Heart right ventricle (tissue), 16 donors: Measurements from ENCODE around the gene DENND1A. TPM values are rescaled to one million over a fixed set of nuclear protein-coding genes. Genes with fewer than 3 reads are reported as not detected.

Experiments
- ATAC-seq, 8 donors: fragments of 200-7000 bp; cut with Tn5 transposase; one replicate each; pipeline ENCODE4 v1.9.1; 2020; ENCODE audit warnings: mild to moderate bottlenecking in 8 of 8, moderate library complexity in 8 of 8, moderate number of reproducible peaks in 1 of 8
- DNase-seq, 2 donors: peaks; one replicate each; pipeline ENCODE4 v3.0.0-alpha.2; 2020
- H3K27ac ChIP-seq, 10 donors: fragments of 200-600 bp; sonication (generic) in 2 of 10; one replicate each; pipeline versions ENCODE4 v1.5.0 to v1.8.0; 2020 to 2022; ENCODE audit warnings: mild to moderate bottlenecking in 3 of 10
- H3K27me3 ChIP-seq, 7 donors: fragments of 200-600 bp; one replicate each; pipeline ENCODE4 v1.8.0; 2021 to 2022; ENCODE audit warnings: mild to moderate bottlenecking in 2 of 7
- H3K36me3 ChIP-seq, 9 donors: fragments of 200-600 bp; sonication (generic) in 1 of 9; one replicate each; pipeline versions ENCODE4 v1.5.0 to v1.8.0; 2020 to 2022; ENCODE audit warnings: mild to moderate bottlenecking in 2 of 9
- H3K4me1 ChIP-seq, 9 donors: fragments of 200-600 bp; sonication (generic) in 1 of 9; one replicate each; pipeline versions ENCODE4 v1.5.0 to v1.8.0; 2020 to 2022; ENCODE audit warnings: mild to moderate bottlenecking in 4 of 9
- H3K4me3 ChIP-seq, 10 donors: fragments of 200-600 bp; sonication (generic) in 2 of 10; one replicate each; pipeline versions ENCODE4 v1.5.0 to v1.8.0; 2020 to 2022; ENCODE audit warnings: mild to moderate bottlenecking in 7 of 10, moderate library complexity in 2 of 10
- H3K9me3 ChIP-seq, 11 donors: fragments of 200-600 bp in 10 of 11; sonication (generic) in 2 of 11; one replicate each; pipeline versions ENCODE4 v1.5.0 to v1.8.0; 2013 to 2022; ENCODE audit warnings: mild to moderate bottlenecking in 2 of 11, control low read depth in 1 of 11, moderate library complexity in 1 of 11
- WGBS, 2 donors: extraction: QIAGEN DNeasy Blood & Tissue Kit; methylation state at CpG; one replicate each; pipeline ENCODE4 v1.1.7; 2013; ENCODE audit warnings: inconsistent platforms in 1 of 2; 5-methylcytosine and 5-hydroxymethylcytosine counted together
- intact Hi-C, 10 donors: fragments of 100-400 bp; cut with DNase I; formaldehyde crosslinking; loops; one replicate each; pipeline versions ENCODE4 v1.11.1 to v1.14.2; 2022
- polyA plus RNA-seq, 2 donors: library from polyadenylated mRNA; stranded (reverse); fragments of 200-250 nt; gene quantifications; one replicate each; pipeline ENCODE4 v1.2.3, GENCODE V29; 2013
- total RNA-seq, 10 donors: library from RNA; stranded (reverse); fragmentation: NEBNext Ultra II Directional in 3 of 10; extraction: Animal tissue kit (Norgen Biotek cat#: 25700) in 3 of 10; gene quantifications; one replicate each; pipeline versions ENCODE4 v1.2.1 to v1.2.4, GENCODE V29; 2021 to 2023
- TF ChIP-seq, protein P1 (sequence below), 9 donors: fragments of 200-600 bp; sonication (generic) in 2 of 9; IDR thresholded peaks; one replicate each; pipeline versions ENCODE4 v1.5.0 to v1.8.0; 2021 to 2022; ENCODE audit warnings: antibody characterized with exemption in 9 of 9, mild to moderate bottlenecking in 5 of 9, moderate library complexity in 1 of 9
- donor health status: Arrhythmogenic right ventricular cardiomyopathy.
- donor health status: ischemic (EF 13 %, LVEDD 7.1; RV severe dilation, severe dysfunction).
- donor health status: healthy with polysubstance abuse.
- donor health status: DM: no; HTN: yes; CAD: no.
- donor health status: DM: no; HTN: no; CAD: no.
- donor health status: ischemic (EF 25% LVEDD 6.9; RV normal size, moderate dysfunction).
- donor health status: ischemic (EF 25% LVEDD 5.7; RV mildly dilated, moderate dysfunction).
- donor health status: healthy.
- donor health status: DM: yes; HTN: yes; CAD: no.
- donor health status: Ischemic cardiomyopathy.
- donor health status: ischemic (EF 35%, LVEDD 5.7; RV mildly dilated, moderate dysfunction).
- donor health status: nonischemic (EF 11% LVEDD 7.7; RV severe dilation, severe dysfunction).
- donor health status: DM: yes; HTN: yes; CAD: no.
- donor health status: PGD.
- donor health status: ischemic (EF 29% LVEDD 5.4; RV normal size, mild dysfunction).
- donor health status: nonischemic (EF 23%, LVEDD 6.1; RV moderate dilation, normal function).

The DENND1A gene
- total and polyA plus RNA-seq, 12 donors, result 7.3 to 19.6 (median 12.2) TPM

DNA sequence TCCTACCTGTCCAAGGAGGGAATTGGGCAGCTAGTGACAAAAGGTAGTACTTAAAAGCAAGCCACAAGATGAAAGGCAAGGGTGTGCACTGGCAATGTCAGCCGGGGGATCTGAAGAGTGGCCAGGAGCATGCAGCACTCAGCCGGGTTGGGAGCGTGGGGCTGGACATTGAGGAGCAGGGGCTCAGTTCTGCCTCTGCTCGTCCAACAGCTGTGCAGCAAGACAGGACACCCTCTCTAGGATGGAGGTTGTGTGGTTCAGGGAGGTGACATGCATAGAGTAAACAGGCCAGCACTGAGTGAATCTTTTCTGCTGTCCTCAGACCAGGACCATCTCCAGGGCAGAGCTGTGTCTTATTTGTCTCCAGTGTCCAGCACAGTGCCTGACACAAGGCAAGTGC is 338.6 kb downstream of the DENND1A start:
- DNase-seq (no peak), ATAC-seq (no peak)
- no peaks in the 10 kb centered on the region for H3K4me1 ChIP-seq
- peaks cover 0 to 23% (median 0%) of the 10 kb centered on the region in 11 donors for H3K9me3 ChIP-seq
- 93 to 96% methylated on average over 4 of the region's 4 CpGs for WGBS, 2 donors
- H3K27ac ChIP-seq, result no peak overlapping the region
- intact Hi-C loops, result no loop called here
- no peak overlapping the region for H3K4me3 ChIP-seq
- H3K27me3 ChIP-seq, result no peaks in the 10 kb centered on the region
- TF ChIP-seq, protein P1, sequence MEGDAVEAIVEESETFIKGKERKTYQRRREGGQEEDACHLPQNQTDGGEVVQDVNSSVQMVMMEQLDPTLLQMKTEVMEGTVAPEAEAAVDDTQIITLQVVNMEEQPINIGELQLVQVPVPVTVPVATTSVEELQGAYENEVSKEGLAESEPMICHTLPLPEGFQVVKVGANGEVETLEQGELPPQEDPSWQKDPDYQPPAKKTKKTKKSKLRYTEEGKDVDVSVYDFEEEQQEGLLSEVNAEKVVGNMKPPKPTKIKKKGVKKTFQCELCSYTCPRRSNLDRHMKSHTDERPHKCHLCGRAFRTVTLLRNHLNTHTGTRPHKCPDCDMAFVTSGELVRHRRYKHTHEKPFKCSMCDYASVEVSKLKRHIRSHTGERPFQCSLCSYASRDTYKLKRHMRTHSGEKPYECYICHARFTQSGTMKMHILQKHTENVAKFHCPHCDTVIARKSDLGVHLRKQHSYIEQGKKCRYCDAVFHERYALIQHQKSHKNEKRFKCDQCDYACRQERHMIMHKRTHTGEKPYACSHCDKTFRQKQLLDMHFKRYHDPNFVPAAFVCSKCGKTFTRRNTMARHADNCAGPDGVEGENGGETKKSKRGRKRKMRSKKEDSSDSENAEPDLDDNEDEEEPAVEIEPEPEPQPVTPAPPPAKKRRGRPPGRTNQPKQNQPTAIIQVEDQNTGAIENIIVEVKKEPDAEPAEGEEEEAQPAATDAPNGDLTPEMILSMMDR (IDR thresholded peaks at IDR 0.05), result no peak
- H3K36me3 ChIP-seq, result no peaks in the 10 kb centered on the region

- no peak for ATAC-seq
- H3K27ac ChIP-seq, result no peak overlapping the region
- peaks cover 0 to 23% (median 0%) of the 10 kb centered on the region in 11 donors for H3K9me3 ChIP-seq
- intact Hi-C loops, result no loop called here
- WGBS, 2 donors, result 92 to 93% methylated on average over 3 of the region's 3 CpGs
- no peaks in the 10 kb centered on the region for H3K27me3 ChIP-seq
- no peak overlapping the region for H3K4me3 ChIP-seq
- no peaks in the 10 kb centered on the region for H3K36me3 ChIP-seq
- no peak for DNase-seq
- TF ChIP-seq, protein P1 (IDR thresholded peaks at IDR 0.05), result no peak
- H3K4me1 ChIP-seq, result no peaks in the 10 kb centered on the region
Measured at GRCh38 chr9:123590499-123590898, 339.4 kb downstream of the DENND1A start.

GRCh38 chr9:123589361-123590239 is 340.3 kb downstream of the DENND1A start:
- TF ChIP-seq, protein P1 (IDR thresholded peaks at IDR 0.05), result no peak
- no peak for ATAC-seq

DNA sequence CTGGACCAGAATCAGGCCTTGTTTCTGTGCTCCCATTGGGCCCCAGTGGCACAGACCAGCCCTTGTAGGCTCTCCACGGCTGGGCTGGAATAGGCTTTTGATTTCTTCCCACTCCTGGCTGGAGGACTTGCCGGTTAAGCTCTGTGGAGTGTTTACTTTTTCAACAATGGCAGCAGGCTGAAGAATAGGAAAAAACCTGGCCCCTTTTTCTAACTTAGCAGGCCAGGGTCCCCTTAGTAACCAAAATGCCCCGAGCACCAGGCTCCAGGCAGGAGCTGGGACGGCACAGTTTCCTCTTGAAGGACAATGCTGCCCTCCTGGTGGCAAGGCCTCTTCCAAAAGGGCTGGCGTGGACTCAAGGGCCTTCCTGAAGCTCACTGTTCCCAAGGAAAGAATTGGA is 343.7 kb downstream of the DENND1A start:
- ATAC-seq (no peak), DNase-seq (no peak)
- Histone ChIP-seq H3K4me3 (no peak overlapping the region), H3K27ac (no peak overlapping the region), H3K27me3 (no peaks in the 10 kb centered on the region), H3K36me3 (peaks cover 0 to 21% (median 0%) of the 10 kb centered on the region in 9 donors), H3K9me3 (peaks cover 0 to 23% (median 0%) of the 10 kb centered on the region in 11 donors), H3K4me1 (no peaks in the 10 kb centered on the region)
- WGBS, 2 donors, result 93 to 96% methylated on average over 5 of the region's 5 CpGs
- intact Hi-C loops, result no loop called here
- TF ChIP-seq, protein P1 (IDR thresholded peaks at IDR 0.05), result no peak

More at GRCh38 chr9:123589361-123590239, 340.3 kb downstream of the DENND1A start:
- DNase-seq, result no peak
- H3K4me1 ChIP-seq, result no peaks in the 10 kb centered on the region
- intact Hi-C loops, result no loop called here
- H3K27ac ChIP-seq, result no peak overlapping the region
- H3K36me3 ChIP-seq, result no peaks in the 10 kb centered on the region
- no peak overlapping the region for H3K4me3 ChIP-seq
- no peaks in the 10 kb centered on the region for H3K27me3 ChIP-seq
- 93 to 95% methylated on average over 8 of the region's 8 CpGs for WGBS, 2 donors
- H3K9me3 ChIP-seq, result peaks cover 0 to 23% (median 0%) of the 10 kb centered on the region in 11 donors
